GM04503 (cell line): ENCODE data around the gene HACD2.

Experiments
- DNase-seq: peaks from one replicate; pipeline ENCODE4 v3.0.0-alpha.2; 2012; ENCODE audit warnings: low read depth

The HACD2 gene

DNA sequence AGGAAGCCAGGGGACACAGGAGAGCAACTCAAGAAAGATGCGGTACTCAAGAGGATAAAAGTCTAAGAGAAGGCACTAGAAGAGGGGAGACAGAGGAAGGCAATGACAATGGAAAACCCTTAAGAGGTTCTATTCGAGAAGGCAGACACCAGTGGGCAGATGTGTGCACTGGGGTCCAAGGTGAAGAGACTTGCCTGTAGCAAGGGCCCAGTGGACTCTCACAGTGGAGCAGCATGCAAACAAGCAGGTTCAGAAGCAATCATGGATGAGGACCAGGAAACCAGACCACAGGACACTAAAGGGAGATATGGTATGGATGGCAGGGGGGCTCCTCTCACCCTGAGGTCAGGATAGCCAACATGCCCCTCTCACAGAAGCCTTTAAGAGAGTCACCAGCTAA is 138.6 kb downstream of the HACD2 start:
- DNase-seq, result no peak

DNA sequence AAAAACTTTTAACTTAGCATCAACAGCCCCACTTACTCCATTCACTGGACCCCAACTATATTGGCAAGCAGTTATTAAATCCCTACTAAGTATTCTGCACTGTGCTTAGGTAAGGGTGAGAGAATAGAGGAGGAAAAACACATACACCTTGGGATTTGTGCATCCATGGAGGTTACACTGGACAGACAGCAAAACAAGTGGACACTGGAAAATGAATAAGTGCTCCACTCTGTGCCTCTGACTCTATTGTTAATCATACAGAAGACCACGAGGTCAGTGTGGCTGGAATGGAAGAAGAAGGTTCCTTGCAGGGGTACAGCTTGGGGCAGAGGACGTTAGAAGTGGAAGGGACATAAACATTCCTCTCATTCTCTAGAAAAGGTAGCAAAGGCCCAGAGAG is 139.2 kb downstream of the HACD2 start:
- no peak for DNase-seq

DNA sequence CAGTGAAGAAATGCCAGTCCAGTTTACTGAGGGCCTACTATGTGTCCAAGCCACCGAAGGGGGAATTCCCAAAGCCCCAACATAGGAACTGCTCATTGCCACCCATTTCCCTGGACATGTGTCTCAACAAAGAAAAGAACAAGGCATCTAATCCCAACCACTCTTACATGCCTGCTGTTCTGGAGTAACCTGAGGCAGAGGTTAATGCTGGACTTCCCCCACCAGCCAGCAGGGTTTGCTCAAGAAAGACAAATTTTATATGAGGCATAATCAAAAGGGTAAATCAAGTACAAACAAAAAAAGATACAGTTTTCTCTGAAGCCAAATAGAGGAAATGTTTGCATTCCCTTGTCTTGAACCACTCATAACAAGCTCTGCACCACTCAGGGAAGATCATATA is 140.1 kb downstream of the HACD2 start:
- DNase-seq, result no peak

DNA sequence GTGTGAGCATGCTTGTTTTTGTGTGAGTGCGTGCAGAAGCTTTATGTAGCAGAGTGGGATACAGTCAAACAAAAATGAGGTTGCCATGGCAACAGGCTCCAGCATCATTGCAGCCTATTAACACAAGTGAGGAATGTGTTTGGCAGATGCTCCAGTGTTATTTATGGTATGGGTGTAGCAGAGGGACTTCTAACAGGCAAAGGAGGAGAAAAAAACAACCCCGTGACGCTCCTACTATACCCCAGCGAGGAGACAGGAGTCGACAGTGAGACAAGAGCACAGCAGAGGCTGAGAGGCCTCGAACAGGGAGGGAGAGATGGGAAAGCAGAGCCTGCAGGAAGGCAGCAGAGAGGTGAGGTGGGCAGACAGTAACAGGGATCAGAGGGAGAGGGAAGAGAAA is 140.8 kb downstream of the HACD2 start:
- no peak for DNase-seq

DNA sequence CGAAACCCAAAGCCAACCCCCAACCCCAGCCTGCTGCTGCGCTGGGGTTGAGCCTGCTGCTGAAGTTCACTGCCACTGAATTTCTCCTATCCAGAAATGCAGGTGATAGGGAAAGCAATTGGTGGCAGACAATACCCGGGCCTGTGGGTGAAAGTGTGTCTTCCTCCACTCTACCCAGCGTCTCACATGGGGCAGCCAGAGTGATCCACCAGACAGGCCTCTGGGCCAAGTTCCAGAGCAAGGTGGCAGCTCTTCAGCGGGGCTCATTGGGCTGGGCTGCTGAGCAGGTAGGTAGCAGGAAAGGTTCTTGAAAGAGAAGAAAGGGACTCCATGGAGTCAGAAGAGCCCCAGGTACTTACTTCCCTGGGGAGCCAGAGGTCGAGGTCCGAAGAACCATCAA is 141.9 kb downstream of the HACD2 start:
- no peak for DNase-seq

DNA sequence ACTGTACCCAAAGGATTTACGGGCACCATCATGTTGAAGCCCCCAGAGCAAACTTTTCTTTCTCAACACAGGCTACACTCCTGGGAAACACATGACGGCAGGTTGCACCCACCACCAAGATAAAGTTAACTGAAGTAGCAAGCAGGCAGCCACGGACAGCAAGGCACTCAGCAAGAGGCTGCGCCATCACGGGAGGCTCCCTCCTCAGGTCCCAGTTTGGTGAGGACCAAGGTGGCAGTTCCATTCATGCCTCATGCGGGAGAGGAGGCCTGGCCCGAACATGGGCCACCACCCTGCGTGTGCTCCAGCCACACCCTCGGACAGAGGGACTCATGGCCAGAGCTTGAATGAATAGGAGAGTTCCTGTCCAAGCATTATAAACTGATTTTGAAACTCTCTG is 142.7 kb downstream of the HACD2 start:
- DNase-seq, result no peak
